ENCODE results near the gene ARHGAP22.
A peak's percentile ranks its signal among the peaks of the same experiment; 100 is the strongest.

ARHGAP22 gene

DNA sequence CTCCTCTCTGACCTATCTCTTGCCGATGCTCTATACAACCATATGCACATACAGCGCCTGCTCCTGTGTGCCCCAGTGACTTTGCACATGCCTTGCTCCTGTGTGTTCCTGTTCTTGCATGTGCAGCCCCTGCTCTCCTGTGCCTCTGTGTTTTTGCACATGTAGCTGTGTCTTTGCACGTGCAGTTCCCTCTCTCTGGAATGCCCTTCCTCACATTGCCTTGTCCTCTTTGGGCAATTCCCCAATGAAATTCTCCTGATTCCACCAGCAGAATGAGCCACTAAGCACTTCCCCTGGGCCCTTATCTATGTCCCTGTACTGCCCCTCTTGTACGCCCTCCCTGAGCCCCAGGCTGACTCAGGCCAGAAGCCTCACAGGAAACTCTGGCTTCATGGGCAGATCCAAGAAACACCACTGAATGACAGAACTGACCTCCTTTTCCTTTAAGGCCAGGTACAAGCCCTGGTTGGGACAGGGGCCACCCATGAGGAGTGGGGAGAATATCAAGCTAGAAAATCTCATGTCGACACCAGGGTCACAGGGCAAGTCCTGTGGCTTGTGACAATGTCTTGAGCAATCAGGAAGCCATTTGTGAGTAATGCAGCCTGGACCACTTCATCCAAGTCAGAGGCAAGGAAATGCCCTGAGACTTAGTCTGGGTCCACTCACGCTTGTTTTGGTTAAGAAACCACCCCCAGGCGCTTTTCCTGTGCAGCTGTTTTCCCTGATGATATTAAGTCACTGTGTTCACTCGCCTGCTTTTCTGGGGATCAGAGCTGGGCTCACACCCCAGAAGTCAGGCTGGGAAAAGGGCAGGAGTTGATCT, 1.9 kb upstream of the ARHGAP22 start:
- Histone ChIP-seq H3K9ac (ENCODE audit: low read length) (peak overlapping the region; percentile 80), H2BK15ac (ENCODE audit: low read depth, poor library complexity, severe bottlenecking) (peak overlapping the region; percentile 91), H3K4me2 (ENCODE audit: low read length, poor library complexity, severe bottlenecking) (no peak overlapping the region), H3K27me3 (ENCODE audit: control insufficient read depth in 1 of 2, insufficient read depth in 1 of 2, low read length in 2 of 2) (no peaks in the 10 kb centered on the region), H2BK12ac (ENCODE audit: low read length in 2 of 2) (peak overlapping the region; percentile 98 to 99), H3K4me3 (ENCODE audit: insufficient read depth in 1 of 2, low read depth in 1 of 2, low read length in 2 of 2) (peak overlapping the region in 1 of 2 experiments; percentile 97), H3K79me1 (replicated peaks; ENCODE audit: low read length, poor library complexity, severe bottlenecking) (peaks cover 1% of the 10 kb centered on the region), H2AK5ac (ENCODE audit: low read length, severe bottlenecking) (no peak overlapping the region), H3K14ac (ENCODE audit: low read length in 2 of 2) (peak overlapping the region in 1 of 2 experiments; percentile 86), H2BK120ac (ENCODE audit: low read depth, low read length) (peak overlapping the region; percentile 75), H4K8ac (ENCODE audit: low read length) (peak overlapping the region; percentile 95), H3K36me3 (ENCODE audit: control insufficient read depth in 1 of 2, insufficient read depth in 2 of 2, low read depth in 1 of 2, low read length in 2 of 2) (peaks cover 0 to 14% of the 10 kb centered on the region in 2 experiments), H3K4me1 (ENCODE audit: control insufficient read depth, insufficient read depth, low read depth, low read length) (peaks cover 33% of the 10 kb centered on the region), H3K18ac (ENCODE audit: low read depth in 1 of 2, low read length in 2 of 2) (peak overlapping the region; percentile 90 to 99), H2AFZ (ENCODE audit: low read depth, low read length) (no peak overlapping the region), H3K27ac (ENCODE audit: low read length, poor library complexity, severe bottlenecking) (peak overlapping the region; percentile 20), H2BK5ac (ENCODE audit: low read depth, low read length, poor library complexity, severe bottlenecking) (no peak overlapping the region), H3K9me3 (ENCODE audit: control insufficient read depth, low read length) (no peaks in the 10 kb centered on the region), H3K4ac (ENCODE audit: low read depth in 1 of 2, low read length in 2 of 2) (peak overlapping the region in 1 of 2 experiments; percentile 96), H3K23ac (ENCODE audit: low read length in 2 of 2) (no peak overlapping the region), H4K91ac (ENCODE audit: low read length) (peak overlapping the region; percentile 94)
- peak; percentile 98 for DNase-seq
- 23% methylated on average over 8 of the region's 8 CpGs for WGBS

DNA sequence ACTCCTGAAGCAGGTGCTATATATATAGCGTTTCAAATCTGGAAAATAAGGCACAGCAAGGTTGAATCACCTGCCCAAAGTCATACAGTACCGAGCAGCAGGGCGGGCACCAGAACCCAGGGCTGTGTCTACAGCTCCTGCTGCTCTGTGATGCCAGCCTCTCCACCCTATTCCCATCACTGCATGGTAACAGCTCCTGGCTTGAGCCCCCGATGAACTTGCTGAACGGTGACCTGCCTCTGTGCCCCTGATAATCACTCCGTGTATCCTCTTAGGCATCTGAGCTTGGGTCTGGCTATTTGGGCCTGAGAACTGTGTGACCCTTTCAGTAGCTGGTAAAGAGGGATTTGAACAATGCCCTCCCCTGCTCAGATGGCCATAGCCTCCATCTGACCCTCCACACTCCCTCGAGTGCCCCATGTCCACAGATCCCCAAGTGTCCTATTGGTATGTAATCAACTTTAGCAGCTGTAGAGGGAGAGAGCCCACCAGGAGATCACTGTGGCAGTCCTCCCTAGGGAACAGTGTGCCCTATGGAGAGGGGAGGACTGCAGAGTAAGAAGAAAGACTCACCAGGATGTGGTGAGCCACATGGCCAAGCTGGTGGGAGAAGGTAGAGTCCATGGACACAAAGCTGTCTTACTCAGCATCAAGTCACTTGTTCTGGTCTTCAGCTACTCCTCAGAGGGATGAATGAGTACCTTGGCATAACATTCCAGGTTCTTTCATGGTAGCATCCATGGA, 1.1 kb upstream of the ARHGAP22 start:
- Histone ChIP-seq H3K23ac (ENCODE audit: low read length in 2 of 2) (no peak overlapping the region), H3K9me3 (ENCODE audit: control insufficient read depth, low read length) (no peaks in the 10 kb centered on the region), H2BK120ac (ENCODE audit: low read depth, low read length) (peak overlapping the region; percentile 50), H2BK5ac (ENCODE audit: low read depth, low read length, poor library complexity, severe bottlenecking) (no peak overlapping the region), H2AK5ac (ENCODE audit: low read length, severe bottlenecking) (no peak overlapping the region), H3K14ac (ENCODE audit: low read length in 2 of 2) (peak overlapping the region in 1 of 2 experiments; percentile 68), H3K27ac (ENCODE audit: low read length, poor library complexity, severe bottlenecking) (no peak overlapping the region), H3K4me3 (ENCODE audit: insufficient read depth in 1 of 2, low read depth in 1 of 2, low read length in 2 of 2) (peak overlapping the region in 1 of 2 experiments; percentile 97), H4K8ac (ENCODE audit: low read length) (peak overlapping the region; percentile 87), H3K4me2 (ENCODE audit: low read length, poor library complexity, severe bottlenecking) (no peak overlapping the region), H3K4ac (ENCODE audit: low read depth in 1 of 2, low read length in 2 of 2) (peak overlapping the region; percentile 76 to 96), H4K91ac (ENCODE audit: low read length) (peak overlapping the region; percentile 94), H3K4me1 (ENCODE audit: control insufficient read depth, insufficient read depth, low read depth, low read length) (peaks cover 33% of the 10 kb centered on the region), H3K18ac (ENCODE audit: low read depth in 1 of 2, low read length in 2 of 2) (peak overlapping the region; percentile 80 to 98), H3K36me3 (ENCODE audit: control insufficient read depth in 1 of 2, insufficient read depth in 2 of 2, low read depth in 1 of 2, low read length in 2 of 2) (peaks cover 0 to 16% of the 10 kb centered on the region in 2 experiments), H3K9ac (ENCODE audit: low read length) (peak overlapping the region; percentile 94), H2AFZ (ENCODE audit: low read depth, low read length) (no peak overlapping the region), H3K79me1 (replicated peaks; ENCODE audit: low read length, poor library complexity, severe bottlenecking) (peaks cover 1% of the 10 kb centered on the region), H2BK12ac (ENCODE audit: low read length in 2 of 2) (peak overlapping the region; percentile 98 to 99), H3K27me3 (ENCODE audit: control insufficient read depth in 1 of 2, insufficient read depth in 1 of 2, low read length in 2 of 2) (no peaks in the 10 kb centered on the region), H2BK15ac (ENCODE audit: low read depth, poor library complexity, severe bottlenecking) (no peak overlapping the region)
- peak; percentile 47 for DNase-seq
- 88% methylated on average over 7 of the region's 7 CpGs for WGBS

DNA sequence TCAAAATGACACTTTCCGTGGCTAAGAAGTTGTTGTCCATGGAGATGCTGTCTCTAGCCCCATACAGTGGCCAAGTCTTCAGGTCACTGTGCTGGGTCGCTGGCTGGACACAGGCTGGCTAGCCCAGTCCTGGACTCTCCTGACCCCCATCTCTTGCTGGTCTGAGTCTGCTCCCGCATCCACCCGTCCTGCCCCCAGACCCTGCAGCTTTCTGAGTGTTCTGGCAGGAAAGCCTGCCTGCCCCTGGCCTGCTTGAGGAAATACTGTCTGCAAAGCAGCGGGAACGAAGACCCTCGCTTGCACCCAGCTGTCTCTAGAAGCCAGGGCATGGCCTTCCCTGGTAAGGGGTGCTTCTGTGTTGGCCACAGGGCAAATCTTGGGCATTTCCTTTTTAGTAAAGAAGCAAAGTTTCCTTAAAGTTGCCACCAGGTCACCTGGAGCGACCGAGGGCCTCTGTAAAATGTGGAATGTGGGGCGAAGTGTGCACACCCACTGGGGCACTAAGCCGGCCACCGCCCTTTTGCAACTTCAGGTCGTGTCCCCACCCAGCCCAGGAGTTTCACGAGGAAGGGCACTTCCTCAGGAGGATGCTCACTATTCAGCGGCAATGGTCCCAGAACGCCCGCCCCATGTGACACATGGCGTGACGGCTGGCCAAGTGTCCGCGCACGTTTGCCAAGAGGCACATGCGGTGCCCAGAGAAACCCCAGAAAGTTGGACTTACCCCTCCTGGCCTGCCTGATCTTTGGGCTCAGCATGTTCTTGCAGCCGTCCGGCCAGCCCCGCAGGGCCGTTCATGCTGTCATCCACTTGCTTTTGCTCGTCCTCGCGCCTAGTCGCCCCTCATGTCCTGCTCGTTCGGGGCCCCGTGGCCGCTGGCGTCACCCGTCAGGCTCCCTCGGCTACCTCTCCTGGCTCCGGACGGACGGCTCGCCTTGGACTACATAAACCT, 558 bp downstream of the ARHGAP22 start:
- H3K9me3 ChIP-seq (ENCODE audit: control insufficient read depth, low read length), result no peaks in the 10 kb centered on the region
- peak overlapping the region; percentile 94 for H3K9ac ChIP-seq (ENCODE audit: low read length)
- peak overlapping the region in 1 of 2 experiments; percentile 99 for H3K14ac ChIP-seq (ENCODE audit: low read length in 2 of 2)
- peak overlapping the region; percentile 44 to 85 for H2BK12ac ChIP-seq (ENCODE audit: low read length in 2 of 2)
- no peak overlapping the region for H2BK15ac ChIP-seq (ENCODE audit: low read depth, poor library complexity, severe bottlenecking)
- H3K4ac ChIP-seq (ENCODE audit: low read depth in 1 of 2, low read length in 2 of 2), result peak overlapping the region; percentile 61 to 93
- peaks cover 6% of the 10 kb centered on the region for H3K79me1 ChIP-seq (replicated peaks; ENCODE audit: low read length, poor library complexity, severe bottlenecking)
- H2BK120ac ChIP-seq (ENCODE audit: low read depth, low read length), result peak overlapping the region; percentile 25
- 25% methylated on average over 42 of the region's 42 CpGs for WGBS
- peaks cover 0 to 19% of the 10 kb centered on the region in 2 experiments for H3K36me3 ChIP-seq (ENCODE audit: control insufficient read depth in 1 of 2, insufficient read depth in 2 of 2, low read depth in 1 of 2, low read length in 2 of 2)
- H3K27me3 ChIP-seq (ENCODE audit: control insufficient read depth in 1 of 2, insufficient read depth in 1 of 2, low read length in 2 of 2), result no peaks in the 10 kb centered on the region
- peak overlapping the region; percentile 75 for H2AFZ ChIP-seq (ENCODE audit: low read depth, low read length)
- H3K4me1 ChIP-seq (ENCODE audit: control insufficient read depth, insufficient read depth, low read depth, low read length), result peaks cover 34% of the 10 kb centered on the region
- no peak overlapping the region for H3K27ac ChIP-seq (ENCODE audit: low read length, poor library complexity, severe bottlenecking)
- H4K91ac ChIP-seq (ENCODE audit: low read length), result peak overlapping the region; percentile 94
- H3K18ac ChIP-seq (ENCODE audit: low read depth in 1 of 2, low read length in 2 of 2), result peak overlapping the region; percentile 31 to 95
- H2BK5ac ChIP-seq (ENCODE audit: low read depth, low read length, poor library complexity, severe bottlenecking), result no peak overlapping the region
- peak overlapping the region; percentile 35 for H4K8ac ChIP-seq (ENCODE audit: low read length)
- H3K23ac ChIP-seq (ENCODE audit: low read length in 2 of 2), result peak overlapping the region in 1 of 2 experiments; percentile 75
- H3K4me3 ChIP-seq (ENCODE audit: insufficient read depth in 1 of 2, low read depth in 1 of 2, low read length in 2 of 2), result peak overlapping the region; percentile 63 to 97
- DNase-seq, result peak; percentile 59
- no peak overlapping the region for H2AK5ac ChIP-seq (ENCODE audit: low read length, severe bottlenecking)
- H3K4me2 ChIP-seq (ENCODE audit: low read length, poor library complexity, severe bottlenecking), result peak overlapping the region; percentile 90

All from mesenchymal stem cell (in vitro differentiated cells and primary cell).